ENCODE results near the gene ADPRM. TPM values are rescaled to one million over a fixed set of nuclear protein-coding genes. Genes with fewer than 3 reads are reported as not detected.

The ADPRM gene
- total RNA-seq, 1 experiment from 2014 or later: 5.1 TPM

DNA sequence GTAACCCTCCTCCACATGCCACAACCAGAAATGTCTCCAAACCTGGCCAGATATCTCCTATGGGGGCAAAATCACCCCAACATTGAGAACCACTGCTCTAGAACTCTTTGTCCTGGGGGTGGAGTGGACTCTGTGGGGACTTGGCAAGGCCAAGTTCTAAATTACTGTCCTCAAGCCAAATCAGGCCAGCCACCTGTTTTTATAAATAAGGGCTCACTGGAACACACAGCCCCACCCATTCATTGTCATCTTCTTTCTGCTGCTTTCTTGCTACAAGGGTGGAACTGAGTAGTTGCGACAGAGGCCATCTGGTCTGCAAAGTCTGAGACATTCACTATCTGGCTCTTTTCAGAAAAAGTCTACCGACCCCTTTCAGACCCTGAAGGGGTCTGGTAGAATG is 59.2 kb downstream of the ADPRM start:
- Histone ChIP-seq H2BK20ac (ENCODE audit: low read depth, low read length, poor library complexity, severe bottlenecking) (no peak overlapping the region), H3T11ph (ENCODE audit: low read length) (no peak overlapping the region), H2AFZ (ENCODE audit: low read length) (no peak overlapping the region), H2BK120ac (ENCODE audit: low read depth, low read length, poor library complexity, severe bottlenecking) (no peak overlapping the region), H3K14ac (ENCODE audit: insufficient read depth, low read length) (no peak overlapping the region), H3K18ac (ENCODE audit: insufficient read length, low read depth, low read length) (no peak overlapping the region), H4K8ac (replicated peaks; ENCODE audit: insufficient read length, low read depth, low read length) (no peak overlapping the region), H3K4me1 (ENCODE audit: insufficient read depth, low read length) (peaks cover 14% of the 10 kb centered on the region; the same call in 1 of the 2 replicates), H2BK15ac (ENCODE audit: low read depth, low read length) (no peak overlapping the region), H3K23ac (ENCODE audit: insufficient read length, low read depth, low read length) (no peak overlapping the region), H4K5ac (ENCODE audit: insufficient read length, low read depth, low read length) (no peak overlapping the region), H3K4me2 (ENCODE audit: insufficient read depth, insufficient read length, low read length) (peak overlapping the region; percentile 20), H3K23me2 (ENCODE audit: insufficient read length, low read depth, low read length, poor library complexity, severe bottlenecking) (peaks cover 6% of the 10 kb centered on the region), H3K27me3 (ENCODE audit: insufficient read depth, low read length) (no peaks in the 10 kb centered on the region), H4K91ac (ENCODE audit: insufficient read length, low read depth, low read length) (no peak overlapping the region), H4K20me1 (ENCODE audit: control insufficient read depth, insufficient read depth, insufficient read length) (no peaks in the 10 kb centered on the region), H3K4ac (ENCODE audit: low read depth, low read length) (no peak overlapping the region), H3K9me3 (ENCODE audit: control insufficient read depth, low read depth, low read length) (no peaks in the 10 kb centered on the region), H3K27ac (ENCODE audit: insufficient read length, low read depth, low read length) (no peak overlapping the region), H3K56ac (ENCODE audit: insufficient read length, low read depth, low read length) (no peak overlapping the region), H3K9ac (ENCODE audit: extremely low read depth, insufficient read length, low read length) (no peak overlapping the region), H2BK5ac (ENCODE audit: insufficient read length, low read length) (no peak overlapping the region), H2BK12ac (ENCODE audit: insufficient read length, low read depth, low read length) (no peak overlapping the region), H3K79me2 (ENCODE audit: insufficient read depth, low read length) (no peaks in the 10 kb centered on the region), H3K79me1 (ENCODE audit: insufficient read depth, low read depth, low read length, poor library complexity, severe bottlenecking) (no peaks in the 10 kb centered on the region), H2AK5ac (ENCODE audit: insufficient read length, low read length) (no peak overlapping the region)
- WGBS (ENCODE audit: extremely low coverage, insufficient read length, low lambda C conversion rate): no CpG with 5 or more reads among the region's 2 CpGs
- DNase-seq: no peak
- TF ChIP-seq CTCF (conservative IDR thresholded peaks at IDR 0.05): no peak
- no peaks in the 10 kb centered on the region for H3K27me3 Mint-ChIP-seq (ENCODE audit: low read depth)
- H3K9me3 Mint-ChIP-seq: no peaks in the 10 kb centered on the region; a peak in 1 of 5 replicates
- H3K4me3 Mint-ChIP-seq: peak overlapping the region in 1 of 2 experiments; percentile 53; a peak in 1 of 5 replicates
- H3K27ac Mint-ChIP-seq: no peak overlapping the region; a peak in 1 of 7 replicates
- H3K36me3 Mint-ChIP-seq (ENCODE audit: insufficient read depth in 1 of 3, low read depth in 3 of 3): no peaks in the 10 kb centered on the region
- peaks cover 39 to 41% of the 10 kb centered on the region in 2 experiments for H3K4me1 Mint-ChIP-seq
